ENCODE data around the gene CCDC192. TPM values are rescaled to one million over a fixed set of nuclear protein-coding genes. Genes with fewer than 3 reads are reported as not detected.

Gene CCDC192
- total RNA-seq, 4 donors from 2014 or later, result not detected

- Histone ChIP-seq H3K9me3 (no peaks in the 10 kb centered on the region), H3K27me3 (no peaks in the 10 kb centered on the region), H3K27ac (peak overlapping the region in 2 of 4 donors; percentile 12 to 32), H3K36me3 (no peaks in the 10 kb centered on the region), H3K4me3 (no peak overlapping the region), H3K4me1 (peaks cover 0 to 28% (median 7%) of the 10 kb centered on the region in 4 donors)
- intact Hi-C loops (cut with DNase I; ENCODE audit: low total_unique reads) (no loop called here), in situ Hi-C loops (cut with MboI; ENCODE audit: low pct_ligation_motif_present in 1 of 4, low pct_unique_long_range_greater_than_20kb in 1 of 4, low sequenced_read_pairs in 3 of 4) (no loop called here)
- DNase-seq, result peak; percentile 26
- 27 to 35% methylated on average over 3 to 4 of the region's 4 CpGs for WGBS, 2 donors (ENCODE audit: low coverage in 1 of 2)
- TF ChIP-seq POLR2A (IDR thresholded peaks at IDR 0.05) (no peak), EP300 (IDR thresholded peaks at IDR 0.05; ENCODE audit: low read depth) (no peak), POLR2AphosphoS5 (IDR thresholded peaks at IDR 0.05) (no peak), CTCF (IDR thresholded peaks at IDR 0.05) (no peak)
Observed at GRCh38 chr5:127925916-127926315, 222.7 kb downstream of the CCDC192 start.

GRCh38 chr5:127926974-127927373 is 223.8 kb downstream of the CCDC192 start:
- TF ChIP-seq POLR2AphosphoS5 (IDR thresholded peaks at IDR 0.05) (no peak), CTCF (IDR thresholded peaks at IDR 0.05) (no peak), POLR2A (IDR thresholded peaks at IDR 0.05) (no peak), EP300 (IDR thresholded peaks at IDR 0.05; ENCODE audit: low read depth) (no peak)
- 88 to 100% methylated on average over 3 of the region's 3 CpGs for WGBS, 2 donors (ENCODE audit: low coverage in 1 of 2)
- Histone ChIP-seq H3K27me3 (no peaks in the 10 kb centered on the region), H3K36me3 (no peaks in the 10 kb centered on the region), H3K4me3 (no peak overlapping the region), H3K27ac (no peak overlapping the region), H3K9me3 (no peaks in the 10 kb centered on the region), H3K4me1 (peaks cover 0 to 28% (median 7%) of the 10 kb centered on the region in 4 donors)
- intact Hi-C loops (cut with DNase I; ENCODE audit: low total_unique reads) (no loop called here), in situ Hi-C loops (cut with MboI; ENCODE audit: low pct_ligation_motif_present in 1 of 4, low pct_unique_long_range_greater_than_20kb in 1 of 4, low sequenced_read_pairs in 3 of 4) (no loop called here)
- no peak for DNase-seq

- intact Hi-C loops (cut with DNase I; ENCODE audit: low total_unique reads) (no loop called here), in situ Hi-C loops (cut with MboI; ENCODE audit: low pct_ligation_motif_present in 1 of 4, low pct_unique_long_range_greater_than_20kb in 1 of 4, low sequenced_read_pairs in 3 of 4) (no loop called here)
- WGBS, 2 donors (ENCODE audit: low coverage in 1 of 2), result 88% methylated on average over 4 of the region's 4 CpGs; no CpG with 5 or more reads in 1 of the 2 donors
- TF ChIP-seq CTCF (IDR thresholded peaks at IDR 0.05) (no peak), POLR2A (IDR thresholded peaks at IDR 0.05) (no peak), EP300 (IDR thresholded peaks at IDR 0.05; ENCODE audit: low read depth) (no peak), POLR2AphosphoS5 (IDR thresholded peaks at IDR 0.05) (no peak)
- Histone ChIP-seq H3K4me1 (peaks cover 0 to 28% (median 7%) of the 10 kb centered on the region in 4 donors), H3K9me3 (no peaks in the 10 kb centered on the region), H3K27ac (no peak overlapping the region), H3K27me3 (no peaks in the 10 kb centered on the region), H3K4me3 (no peak overlapping the region), H3K36me3 (no peaks in the 10 kb centered on the region)
- DNase-seq, result peak; percentile 27
Observed at GRCh38 chr5:127928053-127928452, 224.9 kb downstream of the CCDC192 start.

- no peaks in the 10 kb centered on the region for H3K9me3 ChIP-seq
- H3K36me3 ChIP-seq, result no peaks in the 10 kb centered on the region
- no peaks in the 10 kb centered on the region for H3K27me3 ChIP-seq
- no peak for DNase-seq
- no peak overlapping the region for H3K27ac ChIP-seq
- H3K4me3 ChIP-seq, result no peak overlapping the region
- in situ Hi-C loops (cut with MboI; ENCODE audit: low pct_ligation_motif_present in 1 of 4, low pct_unique_long_range_greater_than_20kb in 1 of 4, low sequenced_read_pairs in 3 of 4) (no loop called here), intact Hi-C loops (cut with DNase I; ENCODE audit: low total_unique reads) (no loop called here)
- peaks cover 0 to 22% (median 7%) of the 10 kb centered on the region in 4 donors for H3K4me1 ChIP-seq
- TF ChIP-seq POLR2AphosphoS5 (IDR thresholded peaks at IDR 0.05) (no peak), EP300 (IDR thresholded peaks at IDR 0.05; ENCODE audit: low read depth) (no peak), CTCF (IDR thresholded peaks at IDR 0.05) (no peak), POLR2A (IDR thresholded peaks at IDR 0.05) (no peak)
Observed at GRCh38 chr5:127930311-127930710, 227.1 kb downstream of the CCDC192 start.

Measured in transverse colon (tissue), 4 donors.